IPS-18c (cell line): ENCODE measurements around the gene ALG9.

Experiments used
- H3K4me3 ChIP-seq: 2 replicates; pipeline ENCODE4 v1.7.0; 2013; ENCODE audit warnings: low read depth, mild to moderate bottlenecking, low read length, moderate library complexity; ENCODE audit not compliant: insufficient read depth
- H3K9me3 ChIP-seq: one replicate; pipeline ENCODE4 v1.6.1; 2013; ENCODE audit warnings: mild to moderate bottlenecking, low read length, moderate library complexity; ENCODE audit not compliant: control insufficient read depth, insufficient read depth

Gene ALG9

GRCh38 chr11:111845276-111846028, 25.9 kb downstream of the ALG9 start:
- Histone ChIP-seq H3K4me3 (no peak overlapping the region), H3K9me3 (no peaks in the 10 kb centered on the region)

- Histone ChIP-seq H3K9me3 (no peaks in the 10 kb centered on the region), H3K4me3 (no peak overlapping the region)
Observed at GRCh38 chr11:111843661-111844060, 27.7 kb downstream of the ALG9 start.

DNA sequence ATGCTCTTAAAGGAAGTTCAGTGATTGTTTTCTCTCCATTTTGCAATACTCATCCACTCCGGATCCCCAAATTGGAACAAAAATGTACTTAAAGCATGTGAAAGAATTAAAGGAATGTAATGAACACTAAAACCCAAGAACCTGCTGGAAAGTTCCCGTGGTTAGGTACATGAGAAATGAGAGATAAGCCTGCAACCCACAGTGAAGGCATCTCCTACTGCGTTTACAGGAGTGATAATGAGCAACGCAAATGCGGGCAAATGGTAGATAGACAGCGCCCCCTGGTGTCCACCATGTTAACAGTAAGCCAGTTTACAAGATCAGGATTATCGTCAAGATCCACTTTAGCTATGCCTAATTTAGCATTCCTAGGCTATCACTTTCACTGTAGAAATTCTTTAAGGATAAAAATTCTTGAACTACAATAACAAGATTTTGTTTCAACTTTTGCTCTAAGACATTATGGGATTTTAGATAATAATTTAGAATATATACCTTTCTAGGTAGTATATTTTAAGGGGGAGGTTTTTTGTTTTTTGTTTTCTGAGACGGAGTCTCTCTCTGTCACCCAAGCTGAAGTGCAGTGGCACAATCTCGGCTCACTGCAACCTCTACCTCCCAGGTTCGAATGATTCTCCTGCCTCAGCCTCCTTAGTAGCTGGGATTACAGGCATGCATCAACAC, 29.9 kb downstream of the ALG9 start:
- Histone ChIP-seq H3K9me3 (no peaks in the 10 kb centered on the region), H3K4me3 (no peak overlapping the region)

- Histone ChIP-seq H3K4me3 (no peak overlapping the region), H3K9me3 (no peaks in the 10 kb centered on the region)
Observed at GRCh38 chr11:111840143-111840542, 31.2 kb downstream of the ALG9 start.

DNA sequence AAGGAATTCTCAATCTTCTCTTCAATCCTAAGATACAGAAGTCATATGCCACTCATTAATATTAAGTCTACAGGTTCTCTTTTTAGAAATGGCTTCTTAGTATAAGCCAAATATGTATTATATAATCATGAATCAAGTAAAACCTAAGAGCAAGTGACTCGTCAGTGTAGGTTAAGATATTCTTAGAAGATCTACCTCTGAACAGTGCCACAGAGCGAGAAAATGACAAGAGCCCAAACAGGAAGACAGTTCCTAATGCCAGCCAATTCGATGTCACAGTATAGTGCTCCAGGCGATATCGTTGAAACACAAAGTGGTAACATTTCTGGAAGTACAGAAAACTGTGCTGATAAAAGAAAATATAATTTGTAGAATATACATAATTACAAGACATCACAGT, 33.3 kb downstream of the ALG9 start:
- H3K9me3 ChIP-seq = no peaks in the 10 kb centered on the region
- no peak overlapping the region for H3K4me3 ChIP-seq

DNA sequence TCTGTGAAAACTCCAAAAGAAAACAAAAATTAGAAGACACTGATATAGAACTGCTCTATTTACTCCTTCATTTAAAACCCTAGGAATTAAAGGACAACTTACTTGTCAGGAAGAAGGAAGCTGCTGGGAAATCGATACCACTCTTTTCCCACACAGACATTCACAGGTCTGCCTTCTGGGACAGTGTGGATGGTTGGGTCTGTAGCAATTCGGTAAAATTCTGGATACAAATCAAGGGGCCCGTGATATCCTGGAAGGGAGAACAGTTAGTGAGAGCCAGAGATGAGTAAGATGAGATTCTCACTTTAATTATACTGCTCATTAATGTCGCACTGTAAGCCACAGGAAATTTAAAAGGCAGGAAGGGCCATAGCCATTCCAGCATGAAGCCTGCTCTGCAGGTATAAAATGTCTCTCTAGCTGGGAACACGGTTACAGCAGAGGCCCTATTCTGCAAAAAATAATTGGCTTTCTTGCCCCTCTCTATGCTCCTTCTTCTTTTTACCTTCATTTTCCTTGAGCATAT, 34.0 kb downstream of the ALG9 start:
- H3K4me3 ChIP-seq = no peak overlapping the region

GRCh38 chr11:111836721-111837120, 34.7 kb downstream of the ALG9 start:
- Histone ChIP-seq H3K4me3 (no peak overlapping the region), H3K9me3 (no peaks in the 10 kb centered on the region)

More for the DNA sequence above, 34.0 kb downstream of the ALG9 start:
- no peaks in the 10 kb centered on the region for H3K9me3 ChIP-seq

GRCh38 chr11:111836162-111836561, 35.2 kb downstream of the ALG9 start:
- Histone ChIP-seq H3K9me3 (no peaks in the 10 kb centered on the region), H3K4me3 (no peak overlapping the region)

DNA sequence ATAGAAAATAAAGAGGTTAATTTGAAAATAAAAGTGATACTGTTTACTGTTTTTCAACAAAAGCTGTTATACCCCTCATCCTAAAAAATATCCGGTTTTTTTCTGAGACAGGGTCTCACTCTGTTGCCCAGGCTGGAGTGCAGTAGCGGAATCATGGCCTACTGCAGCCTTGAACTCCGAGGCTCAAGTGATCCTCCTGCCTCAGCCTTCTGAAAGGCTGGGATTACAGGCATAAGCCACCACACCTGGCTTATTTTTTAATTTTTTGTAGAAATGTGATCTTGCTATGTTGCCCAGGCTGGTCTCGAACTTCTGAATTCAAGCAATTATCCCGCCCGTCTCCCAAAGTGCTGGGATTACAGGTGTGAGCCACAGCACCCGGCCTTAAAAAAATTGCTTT, 35.7 kb downstream of the ALG9 start:
- no peak overlapping the region for H3K4me3 ChIP-seq
- H3K9me3 ChIP-seq = no peaks in the 10 kb centered on the region

DNA sequence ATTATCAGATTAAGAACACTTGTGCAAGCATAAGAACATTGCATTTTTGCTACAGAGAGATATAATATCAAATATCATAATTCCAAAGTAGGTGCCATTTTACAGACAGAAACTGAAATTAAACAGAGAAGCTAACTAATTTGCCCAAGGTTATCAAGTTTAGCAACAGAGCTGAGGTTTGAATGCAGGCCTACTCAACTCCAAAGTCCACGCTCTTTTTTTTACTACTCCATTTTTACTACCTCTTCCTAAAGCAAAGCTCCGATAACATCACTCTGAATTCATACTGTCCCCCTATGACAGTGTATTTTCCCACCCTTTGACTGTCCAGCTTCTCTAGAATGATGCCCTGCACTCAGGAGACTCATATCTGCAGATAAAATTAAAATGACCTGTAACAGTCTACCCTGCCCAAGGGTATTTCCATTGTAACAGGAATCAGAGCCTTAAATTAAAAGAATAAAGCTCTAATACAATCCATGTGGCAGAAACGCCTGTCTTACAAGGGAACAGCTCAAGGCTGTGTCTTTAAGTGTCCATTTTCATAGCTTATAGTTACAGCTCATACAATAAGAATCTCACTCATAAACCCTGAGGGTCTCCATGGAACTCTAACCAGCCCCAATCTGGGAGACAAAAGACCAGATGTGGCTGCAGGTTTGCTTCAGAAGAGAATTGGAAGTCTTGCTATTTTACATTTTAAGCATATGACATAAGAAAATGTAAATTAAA, 36.8 kb downstream of the ALG9 start:
- no peaks in the 10 kb centered on the region for H3K9me3 ChIP-seq

GRCh38 chr11:111833524-111833923, 37.9 kb downstream of the ALG9 start:
- no peak overlapping the region for H3K4me3 ChIP-seq
- no peaks in the 10 kb centered on the region for H3K9me3 ChIP-seq

More for the DNA sequence above, 36.8 kb downstream of the ALG9 start:
- H3K4me3 ChIP-seq = no peak overlapping the region

DNA sequence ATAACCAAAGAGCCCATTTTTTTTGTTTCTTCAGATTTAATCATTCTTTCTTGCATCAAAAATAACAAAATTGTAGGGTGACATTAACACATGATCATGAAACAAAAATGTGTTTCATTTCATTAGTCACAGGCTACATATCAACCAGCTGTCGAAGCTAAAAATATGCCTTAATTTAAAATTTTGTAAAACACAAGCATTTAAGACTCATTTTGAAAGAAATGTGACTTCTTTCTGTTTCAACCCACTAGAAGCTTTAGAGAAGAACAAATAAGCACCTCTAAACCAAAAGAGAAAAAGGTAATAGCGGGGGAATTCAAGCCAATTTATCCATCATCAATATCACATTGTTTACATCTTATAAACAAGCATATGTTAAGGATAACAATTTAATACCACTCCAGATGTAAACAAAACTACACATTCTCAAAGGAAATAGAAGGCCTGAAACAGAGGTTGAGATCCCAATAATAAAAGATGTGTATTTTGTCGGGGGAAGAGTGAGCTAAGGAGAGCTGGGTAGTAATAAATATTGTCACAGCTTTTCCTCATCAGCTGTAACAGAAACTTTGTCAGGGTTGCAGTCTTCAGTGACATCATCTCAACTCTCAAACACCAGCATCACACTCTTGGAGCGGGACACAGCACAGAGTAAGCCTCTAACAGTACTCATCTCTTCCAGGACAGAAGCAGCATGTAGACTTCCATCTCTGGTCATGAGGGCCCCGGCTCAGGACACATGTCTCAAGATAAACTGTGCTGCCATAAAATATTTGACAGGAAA, 42.0 kb downstream of the ALG9 start:
- no peaks in the 10 kb centered on the region for H3K9me3 ChIP-seq
- no peak overlapping the region for H3K4me3 ChIP-seq

GRCh38 chr11:111826322-111826950, 44.9 kb downstream of the ALG9 start:
- Histone ChIP-seq H3K9me3 (no peaks in the 10 kb centered on the region), H3K4me3 (no peak overlapping the region)

GRCh38 chr11:111823629-111824028, 47.8 kb downstream of the ALG9 start:
- H3K9me3 ChIP-seq = no peaks in the 10 kb centered on the region
- H3K4me3 ChIP-seq = no peak overlapping the region

DNA sequence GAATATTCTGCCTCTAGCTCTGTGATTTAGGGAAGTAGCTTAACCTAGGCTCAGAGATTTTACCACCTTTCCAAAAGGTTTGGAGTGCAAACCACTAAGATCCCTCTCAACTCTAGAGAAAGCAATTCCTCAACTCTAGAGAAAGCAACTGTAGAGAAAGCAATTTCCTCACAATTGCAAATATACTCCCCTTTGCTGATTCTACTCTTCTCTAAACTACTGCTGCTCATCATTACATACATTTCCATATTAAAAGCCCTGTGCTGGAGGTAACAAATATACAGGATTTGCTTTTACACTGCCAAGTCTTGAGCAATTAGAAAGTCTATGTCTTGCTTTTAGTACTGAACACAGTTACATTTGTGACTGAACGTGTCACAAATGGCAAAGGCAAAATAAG, 48.2 kb downstream of the ALG9 start:
- H3K9me3 ChIP-seq = no peaks in the 10 kb centered on the region
- no peak overlapping the region; the same call in 1 of the 2 replicates for H3K4me3 ChIP-seq

DNA sequence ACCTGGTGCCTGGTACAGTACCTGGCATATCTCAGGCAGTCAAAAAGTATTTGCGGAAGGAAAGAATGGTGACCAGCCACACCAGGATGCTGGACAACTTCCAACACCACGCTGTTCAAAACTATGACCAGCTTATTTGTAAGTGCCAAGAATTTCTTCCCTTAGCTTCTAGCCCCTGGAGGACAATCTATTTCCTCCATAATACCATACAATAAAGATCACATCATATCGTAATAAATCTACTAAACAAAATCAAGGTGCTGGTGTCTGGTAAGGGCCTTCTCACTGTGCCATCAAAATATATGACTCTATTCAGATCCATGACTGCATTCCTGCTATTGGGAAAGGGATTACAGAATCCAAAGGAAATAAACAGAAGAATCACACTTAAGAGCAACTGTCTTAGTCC, 51.5 kb downstream of the ALG9 start:
- no peak overlapping the region for H3K4me3 ChIP-seq
- no peaks in the 10 kb centered on the region for H3K9me3 ChIP-seq
